Sigmoid colon (tissue), 7 donors: Measurements from ENCODE around the gene GLS2. TPM values are rescaled to one million over a fixed set of nuclear protein-coding genes. Genes with fewer than 3 reads are reported as not detected.

Experiments
- DNase-seq: peaks from one replicate; pipeline ENCODE4 v3.0.0-alpha.2; 2019
- H3K27ac ChIP-seq, 4 donors: fragments of 200-600 bp; sonication (generic); one replicate each; pipeline ENCODE4 v1.5.1; 2016 to 2019; ENCODE audit warnings: mild to moderate bottlenecking in 1 of 4
- H3K27me3 ChIP-seq, 3 donors: fragments of 200-600 bp; sonication (generic); one replicate each; pipeline ENCODE4 v1.5.1; 2019; ENCODE audit warnings: mild to moderate bottlenecking in 1 of 3
- H3K36me3 ChIP-seq, 4 donors: fragments of 200-600 bp; sonication (generic); one replicate each; pipeline ENCODE4 v1.5.1; 2016 to 2019
- H3K4me1 ChIP-seq, 4 donors: fragments of 200-600 bp; sonication (generic); one replicate each; pipeline ENCODE4 v1.5.1; 2017 to 2019
- H3K4me3 ChIP-seq, 4 donors: fragments of 200-600 bp; sonication (generic); one replicate each; pipeline ENCODE4 v1.5.1; 2017 to 2019; ENCODE audit warnings: mild to moderate bottlenecking in 2 of 4, moderate library complexity in 1 of 4
- H3K9me3 ChIP-seq, 4 donors: fragments of 200-600 bp in 3 of 4; sonication (generic) in 3 of 4; one replicate each; pipeline versions ENCODE4 v1.5.1 to v1.6.1; 2013 to 2019
- EP300 ChIP-seq, 4 donors: sonication (generic); formaldehyde crosslinking; IDR thresholded peaks; one replicate each; pipeline ENCODE4 v1.6.1; 2017; ENCODE audit warnings: antibody characterized with exemption in 4 of 4
- POLR2A ChIP-seq, 2 donors: fragments of 450-650 bp; IDR thresholded peaks; one replicate each; pipeline ENCODE4 v1.6.1; 2016; ENCODE audit warnings: antibody characterized with exemption in 2 of 2, mild to moderate bottlenecking in 2 of 2, moderate library complexity in 2 of 2
- POLR2AphosphoS5 ChIP-seq, 4 donors: sonication (generic); formaldehyde crosslinking; IDR thresholded peaks; one replicate each; pipeline ENCODE4 v1.6.1; 2017; ENCODE audit warnings: antibody characterized with exemption in 4 of 4
- WGBS, 2 donors: extraction: QIAGEN DNeasy Blood & Tissue Kit; methylation state at CpG; one replicate each; pipeline ENCODE4 v1.1.7; 2013; 5-methylcytosine and 5-hydroxymethylcytosine counted together
- intact Hi-C: fragments of 100-400 bp; cut with DNase I; formaldehyde crosslinking; loops from one replicate; pipeline ENCODE4 v1.15.1; 2023
- polyA plus RNA-seq, 3 donors: library from polyadenylated mRNA; stranded (reverse); fragments of 200-250 nt; gene quantifications; one replicate each; pipeline ENCODE4 v1.2.3, GENCODE V29; 2013
- total RNA-seq, 4 donors: library from RNA; depleted of rRNA; stranded (reverse); fragments of >200 nt; gene quantifications; one replicate each; pipeline ENCODE4 v1.1.0, GENCODE V29; 2016
- TF ChIP-seq, protein P1 (sequence below), 4 experiments: fragments of 450-650 bp in 3 of 4; fragments of 200-600 bp in 1 of 4; IDR thresholded peaks; one replicate each; pipeline ENCODE4 v1.5.1; 2016 to 2019; ENCODE audit warnings: antibody characterized with exemption in 4 of 4, mild to moderate bottlenecking in 3 of 4, moderate library complexity in 2 of 4
- donor health status: healthy with polysubstance abuse.
- donor health status: Bipolar disorder and iron deficiency.
- donor health status: healthy.

The GLS2 gene
- 1 to 10 TPM in 2 of 4 donors, under 1 TPM in 2; 0.66 to 3.5 (median 2.0) TPM for total RNA-seq
- 1 to 10 TPM in 1 of 3 donors, not detected in 2; 1.2 TPM for polyA plus RNA-seq

DNA sequence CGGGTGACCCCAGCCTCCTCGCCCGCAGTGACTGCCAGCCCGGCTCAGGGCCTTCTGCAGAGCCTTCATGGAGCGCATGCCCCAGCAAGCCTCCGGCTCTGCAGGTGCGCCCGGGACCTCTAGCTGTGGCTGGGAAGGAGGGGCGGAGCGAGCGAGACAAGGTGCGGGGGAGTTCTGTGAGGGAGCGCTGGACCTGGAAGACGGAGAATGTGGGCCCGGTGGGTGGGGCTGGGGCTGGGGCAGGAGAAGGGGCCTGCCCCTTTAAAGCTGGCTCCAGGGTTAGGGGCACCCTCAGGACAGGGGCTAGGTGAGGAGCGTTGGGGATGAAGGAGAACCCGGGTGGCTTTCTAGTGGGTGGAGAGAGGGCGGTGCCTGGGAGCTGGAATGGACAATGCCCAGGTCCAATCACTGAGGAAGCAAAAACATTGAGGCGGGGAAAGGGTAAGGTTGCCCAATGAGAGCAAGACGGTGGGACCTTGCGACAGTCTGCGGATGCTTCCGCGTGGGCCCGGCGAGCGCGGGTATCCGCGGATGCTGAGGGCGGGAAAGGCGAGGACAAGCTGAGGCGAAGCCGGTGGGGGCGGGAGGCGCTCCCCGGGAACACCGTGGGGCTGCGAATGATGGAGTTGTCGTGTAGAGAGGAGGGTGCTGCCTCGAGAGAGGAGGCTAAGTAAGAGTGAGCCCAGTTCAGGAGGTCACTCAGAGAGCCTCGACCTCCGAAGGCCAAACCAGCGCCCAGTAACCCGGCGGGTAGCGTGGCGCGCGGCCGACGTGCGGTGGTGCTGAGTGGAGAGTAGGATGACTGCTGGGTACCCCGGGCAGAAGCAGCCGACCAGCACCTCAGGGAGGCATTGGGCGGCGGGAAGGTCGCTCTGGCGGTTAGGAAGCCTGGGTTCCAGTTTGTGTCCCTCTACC lies at the start of gene GLS2:
GLS2 (minus strand) TSS at position 121 of the 915 bp plus-strand sequence; CDS start at position 78, 43 bp downstream.
- Histone ChIP-seq H3K4me1 (peaks cover 0 to 18% (median 17%) of the 10 kb centered on the region in 4 donors), H3K9me3 (no peaks in the 10 kb centered on the region), H3K27me3 (no peaks in the 10 kb centered on the region), H3K4me3 (peak within 1 kb of the TSS; percentile 40 to 67 (median 63)), H3K27ac (peak within 1 kb of the TSS in 2 of 4 donors; percentile 21 to 46), H3K36me3 (no peaks in the 10 kb centered on the region)
- WGBS, 2 donors, result 13 to 27% methylated on average over 59 of the region's 59 CpGs
- peak; percentile 87 for DNase-seq
- TF ChIP-seq POLR2AphosphoS5 (IDR thresholded peaks at IDR 0.05) (no peak), EP300 (IDR thresholded peaks at IDR 0.05) (no peak), POLR2A (IDR thresholded peaks at IDR 0.05) (no peak)
- TF ChIP-seq, protein P1, sequence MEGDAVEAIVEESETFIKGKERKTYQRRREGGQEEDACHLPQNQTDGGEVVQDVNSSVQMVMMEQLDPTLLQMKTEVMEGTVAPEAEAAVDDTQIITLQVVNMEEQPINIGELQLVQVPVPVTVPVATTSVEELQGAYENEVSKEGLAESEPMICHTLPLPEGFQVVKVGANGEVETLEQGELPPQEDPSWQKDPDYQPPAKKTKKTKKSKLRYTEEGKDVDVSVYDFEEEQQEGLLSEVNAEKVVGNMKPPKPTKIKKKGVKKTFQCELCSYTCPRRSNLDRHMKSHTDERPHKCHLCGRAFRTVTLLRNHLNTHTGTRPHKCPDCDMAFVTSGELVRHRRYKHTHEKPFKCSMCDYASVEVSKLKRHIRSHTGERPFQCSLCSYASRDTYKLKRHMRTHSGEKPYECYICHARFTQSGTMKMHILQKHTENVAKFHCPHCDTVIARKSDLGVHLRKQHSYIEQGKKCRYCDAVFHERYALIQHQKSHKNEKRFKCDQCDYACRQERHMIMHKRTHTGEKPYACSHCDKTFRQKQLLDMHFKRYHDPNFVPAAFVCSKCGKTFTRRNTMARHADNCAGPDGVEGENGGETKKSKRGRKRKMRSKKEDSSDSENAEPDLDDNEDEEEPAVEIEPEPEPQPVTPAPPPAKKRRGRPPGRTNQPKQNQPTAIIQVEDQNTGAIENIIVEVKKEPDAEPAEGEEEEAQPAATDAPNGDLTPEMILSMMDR (IDR thresholded peaks at IDR 0.05), result no peak
- intact Hi-C loops, result no loop called here

DNA sequence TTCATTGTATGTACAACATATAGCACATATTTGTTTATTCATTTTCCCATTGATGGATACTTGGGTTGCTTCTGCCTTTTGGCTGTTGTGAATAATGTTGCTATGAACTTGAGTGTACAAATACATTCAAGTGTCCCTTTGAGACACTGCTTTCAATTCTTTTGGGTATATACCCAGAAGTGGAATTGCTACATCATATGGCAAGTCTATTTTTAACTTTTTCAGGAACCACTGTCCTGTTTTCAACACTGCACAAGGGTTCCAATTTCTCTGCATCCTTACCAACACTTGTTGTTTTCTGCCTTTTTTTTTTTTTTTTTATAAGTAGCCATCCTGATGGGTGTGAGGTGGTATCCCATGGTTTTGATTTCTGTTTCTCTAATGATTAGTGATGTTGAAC lies 49.6 kb upstream of the GLS2 start:
- Histone ChIP-seq H3K9me3 (no peaks in the 10 kb centered on the region), H3K27ac (no peak overlapping the region), H3K4me3 (no peak overlapping the region), H3K27me3 (no peaks in the 10 kb centered on the region), H3K36me3 (no peaks in the 10 kb centered on the region), H3K4me1 (peaks cover 0 to 14% (median 5%) of the 10 kb centered on the region in 4 donors)
- DNase-seq, result no peak
- intact Hi-C loops, result no loop called here
- no peak for TF ChIP-seq POLR2AphosphoS5 (IDR thresholded peaks at IDR 0.05)
- no peak for TF ChIP-seq EP300 (IDR thresholded peaks at IDR 0.05)
- TF ChIP-seq, protein P1 (IDR thresholded peaks at IDR 0.05), result no peak
- TF ChIP-seq POLR2A (IDR thresholded peaks at IDR 0.05), result no peak

DNA sequence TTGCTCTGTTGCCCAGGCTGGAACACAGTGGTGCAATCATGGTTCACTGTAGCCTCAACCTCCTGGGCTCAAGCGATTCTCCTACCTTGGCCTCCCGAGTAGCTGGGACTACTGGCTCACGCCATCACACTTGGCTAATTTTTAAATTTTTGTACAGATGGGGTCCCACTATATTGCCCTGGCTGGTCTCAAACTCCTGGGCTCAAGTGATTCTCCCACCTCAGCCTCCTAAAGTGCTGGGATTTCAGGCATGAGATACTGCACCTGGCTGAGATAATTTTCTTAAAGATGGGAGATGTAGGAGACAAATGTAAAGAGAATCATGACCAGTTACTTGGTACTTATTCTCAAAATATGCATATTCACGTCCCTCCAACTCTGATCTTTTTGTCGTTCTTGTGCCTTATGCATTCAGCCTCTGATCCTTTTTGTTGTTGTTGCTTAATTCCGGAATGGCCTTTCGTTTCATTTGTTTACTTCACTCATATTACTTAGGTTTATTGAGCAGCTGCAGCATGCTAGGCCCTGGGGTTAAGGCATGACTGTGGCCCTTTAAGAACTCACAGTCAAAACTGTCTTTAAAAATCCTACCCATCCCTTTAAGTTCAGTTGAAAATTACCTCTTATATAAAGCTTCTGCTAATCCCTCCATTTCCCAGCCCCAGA lies 42.6 kb upstream of the GLS2 start:
- intact Hi-C loops, result no loop called here
- no peaks in the 10 kb centered on the region for H3K36me3 ChIP-seq
- H3K27ac ChIP-seq, result no peak overlapping the region
- no peak overlapping the region for H3K4me3 ChIP-seq
- H3K4me1 ChIP-seq, result peaks cover 0 to 42% (median 34%) of the 10 kb centered on the region in 4 donors
- H3K9me3 ChIP-seq, result no peaks in the 10 kb centered on the region
- WGBS, 2 donors, result 76 to 85% methylated on average over 7 of the region's 7 CpGs
- no peaks in the 10 kb centered on the region for H3K27me3 ChIP-seq
- no peak for TF ChIP-seq POLR2A (IDR thresholded peaks at IDR 0.05)
- TF ChIP-seq, protein P1 (IDR thresholded peaks at IDR 0.05), result no peak
- no peak for TF ChIP-seq POLR2AphosphoS5 (IDR thresholded peaks at IDR 0.05)
- no peak for TF ChIP-seq EP300 (IDR thresholded peaks at IDR 0.05)
- DNase-seq, result no peak

DNA sequence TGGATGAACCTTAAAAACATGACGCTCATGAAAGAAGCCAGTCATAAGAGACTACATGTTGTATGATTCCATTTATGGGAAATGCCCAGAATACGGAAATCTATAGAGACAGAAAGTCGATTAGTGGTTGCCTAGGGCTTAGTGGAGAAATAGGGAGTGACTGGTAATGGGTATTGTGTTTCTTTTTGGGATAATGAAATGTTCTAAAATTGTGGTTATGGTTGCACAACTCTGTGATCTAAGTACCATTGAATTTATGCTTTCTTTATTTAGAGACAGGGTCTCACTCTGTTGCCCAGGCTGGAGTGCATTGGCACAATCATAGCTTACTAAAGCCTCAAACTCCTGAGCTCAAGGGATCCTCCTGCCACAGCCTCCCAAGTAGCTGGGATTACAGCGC lies 41.7 kb upstream of the GLS2 start:
- H3K4me3 ChIP-seq, result no peak overlapping the region
- H3K27ac ChIP-seq, result no peak overlapping the region
- peaks cover 0 to 50% (median 41%) of the 10 kb centered on the region in 4 donors for H3K4me1 ChIP-seq
- H3K9me3 ChIP-seq, result no peaks in the 10 kb centered on the region
- 89 to 91% methylated on average over 4 of the region's 4 CpGs for WGBS, 2 donors
- intact Hi-C loops, result no loop called here
- TF ChIP-seq EP300 (IDR thresholded peaks at IDR 0.05) (no peak), POLR2AphosphoS5 (IDR thresholded peaks at IDR 0.05) (no peak), POLR2A (IDR thresholded peaks at IDR 0.05) (no peak)
- TF ChIP-seq, protein P1 (IDR thresholded peaks at IDR 0.05), result no peak
- no peak for DNase-seq
- no peaks in the 10 kb centered on the region for H3K27me3 ChIP-seq
- H3K36me3 ChIP-seq, result no peaks in the 10 kb centered on the region
